ENCODE results near the gene DOK6. TPM values are rescaled to one million over a fixed set of nuclear protein-coding genes. Genes with fewer than 3 reads are reported as not detected.

DOK6 gene
- total and polyA plus RNA-seq, 2 of the 13 experiments (the other 11 are each of a cell fraction or from before 2014, with no cell fraction given) = 17.0 to 17.2 TPM

GRCh38 chr18:69400253-69400975, at the start of gene DOK6 (continued):
- 0 out of 2 replicates have a peak, but pooled peaks have one; percentile 40 for TF ChIP-seq ZNF318 (CRISPR knock-in tag; IDR thresholded peaks at IDR 0.05)
- no peak for TF ChIP-seq ZNF572 (CRISPR knock-in tag; IDR thresholded peaks at IDR 0.05)
- TF ChIP-seq ZNF660 (CRISPR knock-in tag; IDR thresholded peaks at IDR 0.05; ENCODE audit: borderline replicate concordance, low read depth) = no peak
- peak; percentile 33; the same call in 1 of the 2 replicates for TF ChIP-seq ZNF709 (CRISPR knock-in tag; IDR thresholded peaks at IDR 0.05)
- no peak for TF ChIP-seq ZNF30 (CRISPR knock-in tag; IDR thresholded peaks at IDR 0.05)
- peak; percentile 18; the same call in 1 of the 2 replicates for TF ChIP-seq ZNF558 (CRISPR knock-in tag; IDR thresholded peaks at IDR 0.05; ENCODE audit: borderline replicate concordance)
- TF ChIP-seq LRRFIP1 (CRISPR knock-in tag; conservative IDR thresholded peaks at IDR 0.05) = no peak
- no peak for TF ChIP-seq CHD4 (IDR thresholded peaks at IDR 0.05; ENCODE audit: borderline replicate concordance, low read length)
- TF ChIP-seq ZFP82 (CRISPR knock-in tag; IDR thresholded peaks at IDR 0.05; ENCODE audit: borderline replicate concordance) = no peak
- no peak for TF ChIP-seq ZNF34 (CRISPR knock-in tag; IDR thresholded peaks at IDR 0.05; ENCODE audit: borderline replicate concordance)
- peak; percentile 63; the same call in 1 of the 2 replicates for TF ChIP-seq ZNF749 (CRISPR knock-in tag; IDR thresholded peaks at IDR 0.05; ENCODE audit: borderline replicate concordance)
- 0 out of 2 replicates have a peak, but pooled peaks have one; percentile 31 for TF ChIP-seq ZNF782 (CRISPR knock-in tag; IDR thresholded peaks at IDR 0.05; ENCODE audit: borderline replicate concordance)
- no peak for TF ChIP-seq TIGD3 (CRISPR knock-in tag; IDR thresholded peaks at IDR 0.05; ENCODE audit: borderline replicate concordance)
- no peak for TF ChIP-seq SP5 (CRISPR knock-in tag; IDR thresholded peaks at IDR 0.05; ENCODE audit: borderline replicate concordance, low read depth)
- no peak for TF ChIP-seq NR3C1 (CRISPR knock-in tag; IDR thresholded peaks at IDR 0.05)
- peak; percentile 79 for TF ChIP-seq SALL1 (CRISPR knock-in tag; IDR thresholded peaks at IDR 0.05)
- TF ChIP-seq ZSCAN29 (CRISPR knock-in tag; conservative IDR thresholded peaks at IDR 0.05) = no peak
